ENCODE results near the gene TRAF6. TPM values are rescaled to one million over a fixed set of nuclear protein-coding genes. Genes with fewer than 3 reads are reported as not detected.
"Not testable (repeated sequence)": the region's sequence is repeated elsewhere in the genome, so short reads cannot be mapped to it uniquely, and the experiment has no call there.

Gene TRAF6, protein sequence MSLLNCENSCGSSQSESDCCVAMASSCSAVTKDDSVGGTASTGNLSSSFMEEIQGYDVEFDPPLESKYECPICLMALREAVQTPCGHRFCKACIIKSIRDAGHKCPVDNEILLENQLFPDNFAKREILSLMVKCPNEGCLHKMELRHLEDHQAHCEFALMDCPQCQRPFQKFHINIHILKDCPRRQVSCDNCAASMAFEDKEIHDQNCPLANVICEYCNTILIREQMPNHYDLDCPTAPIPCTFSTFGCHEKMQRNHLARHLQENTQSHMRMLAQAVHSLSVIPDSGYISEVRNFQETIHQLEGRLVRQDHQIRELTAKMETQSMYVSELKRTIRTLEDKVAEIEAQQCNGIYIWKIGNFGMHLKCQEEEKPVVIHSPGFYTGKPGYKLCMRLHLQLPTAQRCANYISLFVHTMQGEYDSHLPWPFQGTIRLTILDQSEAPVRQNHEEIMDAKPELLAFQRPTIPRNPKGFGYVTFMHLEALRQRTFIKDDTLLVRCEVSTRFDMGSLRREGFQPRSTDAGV
- polyA plus RNA-seq (2013, experiment 1 of 4), result 11.7 TPM
- polyA plus RNA-seq (2013, experiment 2 of 4), result 10.9 TPM
- polyA plus RNA-seq (2013, experiment 3 of 4), result 10.1 TPM
- 10.4 TPM for polyA plus RNA-seq (2013, experiment 4 of 4)

DNA sequence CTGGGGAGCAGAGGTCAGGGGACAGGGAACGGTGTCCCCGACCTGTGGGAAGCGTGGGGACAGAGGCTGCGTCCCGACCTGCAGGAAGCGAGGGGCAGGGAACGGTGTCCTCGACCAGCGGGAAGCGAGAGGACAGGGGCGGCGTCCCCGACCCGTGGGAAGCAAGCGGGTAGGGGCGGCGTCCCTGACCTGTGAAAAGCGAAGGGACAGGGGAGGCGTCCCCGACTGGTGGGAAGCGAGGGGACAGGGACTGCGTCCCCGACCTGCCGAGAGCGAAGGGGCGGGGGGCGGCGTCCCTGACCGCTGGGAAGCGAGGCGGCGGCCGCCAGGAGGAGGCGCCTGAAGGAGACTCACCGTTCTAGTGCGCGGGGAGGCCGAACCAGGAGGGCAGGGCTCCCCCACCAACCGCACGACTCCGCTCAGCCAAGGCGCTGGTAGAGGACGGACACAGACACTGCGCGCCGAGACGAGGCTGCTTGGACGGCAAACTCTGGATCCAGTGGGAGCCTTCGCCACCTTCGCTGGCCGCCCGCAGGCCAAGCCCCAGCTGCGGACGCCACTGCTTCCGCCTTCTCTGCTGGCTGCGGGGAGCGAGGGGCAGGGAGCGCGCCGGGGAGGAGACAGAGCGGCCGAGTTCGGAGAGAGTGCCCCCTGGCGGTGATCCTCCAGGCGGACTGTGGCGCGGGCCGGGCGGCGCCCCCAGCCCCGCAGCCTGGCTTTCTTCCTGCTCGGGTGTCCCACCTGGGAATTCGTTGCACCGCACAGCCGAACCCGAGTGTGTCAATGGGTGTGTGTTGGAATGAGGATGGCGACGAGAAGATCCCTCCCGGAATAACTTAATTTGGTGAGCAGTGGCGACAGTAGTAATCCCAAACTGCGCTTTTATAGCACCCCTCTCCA is at the start of gene TRAF6:
TSS of gene TRAF6 (minus strand) at position 579 of the 900 bp plus-strand sequence. CDS start 8,757 bp downstream, outside the sequence.
- peaks cover 11% of the 10 kb centered on the region for H3K27me3 ChIP-seq (ENCODE audit: control insufficient read depth, insufficient read depth, low read length, poor library complexity, severe bottlenecking)
- peak within 1 kb of the TSS; percentile 74 for H3K27ac ChIP-seq (ENCODE audit: insufficient read depth, low read depth, low read length, poor library complexity, severe bottlenecking)
- WGBS, 2 experiments, result 1% methylated on average over 81 of the region's 81 CpGs
- H3K9me3 ChIP-seq (ENCODE audit: control insufficient read depth, low read length), result no peaks in the 10 kb centered on the region
- H3K4me3 ChIP-seq (ENCODE audit: insufficient read depth, low read depth, low read length), result peak within 1 kb of the TSS; percentile 98
- H3K36me3 ChIP-seq (ENCODE audit: control insufficient read depth, insufficient read depth, low read length), result no peaks in the 10 kb centered on the region
- H3K4me1 ChIP-seq (ENCODE audit: control insufficient read depth, insufficient read depth, low read length), result peaks cover 7% of the 10 kb centered on the region

DNA sequence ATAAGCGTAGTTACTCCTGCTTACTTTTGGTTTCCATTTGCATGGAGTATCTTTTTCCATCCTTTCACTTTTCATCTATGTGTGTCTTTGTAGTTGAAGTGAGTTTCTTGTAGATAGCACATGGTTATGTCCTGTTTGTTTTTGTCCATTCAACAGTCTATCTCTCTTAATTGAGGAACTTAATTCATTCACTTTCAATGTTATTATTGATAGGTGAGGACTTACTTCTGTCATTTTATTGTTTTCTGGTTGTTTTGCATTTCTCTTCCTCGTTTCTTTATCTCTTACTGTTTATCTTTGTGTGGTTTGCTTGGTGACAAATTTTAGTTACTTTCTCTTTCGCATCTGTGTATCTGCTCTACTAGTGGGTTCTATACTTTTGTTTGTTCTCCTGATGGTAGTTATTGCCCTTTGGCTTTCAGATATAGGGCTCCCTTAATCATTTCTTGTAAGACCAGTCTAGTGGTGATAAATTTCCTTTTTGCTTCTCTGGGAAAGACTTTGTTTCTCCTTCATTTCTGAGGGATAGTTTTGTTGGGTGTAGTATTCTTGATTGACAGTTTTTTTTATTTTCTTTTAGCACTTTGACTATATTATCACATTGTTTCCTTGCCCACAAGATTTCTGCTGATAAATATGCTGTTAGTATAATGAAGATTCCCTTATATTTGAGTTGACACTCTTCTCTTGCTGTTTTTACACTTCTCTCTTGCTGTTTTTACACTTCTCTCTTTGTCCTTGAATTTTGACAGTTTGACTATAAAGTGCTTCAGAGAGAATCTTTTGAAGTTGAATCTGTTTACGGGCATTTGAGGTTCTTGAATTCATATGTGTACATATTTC is 48.7 kb upstream of the TRAF6 start:
- no peaks in the 10 kb centered on the region for H3K9me3 ChIP-seq (ENCODE audit: control insufficient read depth, low read length)
- no peaks in the 10 kb centered on the region for H3K36me3 ChIP-seq (ENCODE audit: control insufficient read depth, insufficient read depth, low read length)
- no peak overlapping the region for H3K27ac ChIP-seq (ENCODE audit: insufficient read depth, low read depth, low read length, poor library complexity, severe bottlenecking)
- no peaks in the 10 kb centered on the region for H3K4me1 ChIP-seq (ENCODE audit: control insufficient read depth, insufficient read depth, low read length)
- no peaks in the 10 kb centered on the region for H3K27me3 ChIP-seq (ENCODE audit: control insufficient read depth, insufficient read depth, low read length, poor library complexity, severe bottlenecking)
- WGBS, 2 experiments, result 72 to 91% methylated on average over 2 to 3 of the region's 4 CpGs
- H3K4me3 ChIP-seq (ENCODE audit: insufficient read depth, low read depth, low read length), result no peak overlapping the region

DNA sequence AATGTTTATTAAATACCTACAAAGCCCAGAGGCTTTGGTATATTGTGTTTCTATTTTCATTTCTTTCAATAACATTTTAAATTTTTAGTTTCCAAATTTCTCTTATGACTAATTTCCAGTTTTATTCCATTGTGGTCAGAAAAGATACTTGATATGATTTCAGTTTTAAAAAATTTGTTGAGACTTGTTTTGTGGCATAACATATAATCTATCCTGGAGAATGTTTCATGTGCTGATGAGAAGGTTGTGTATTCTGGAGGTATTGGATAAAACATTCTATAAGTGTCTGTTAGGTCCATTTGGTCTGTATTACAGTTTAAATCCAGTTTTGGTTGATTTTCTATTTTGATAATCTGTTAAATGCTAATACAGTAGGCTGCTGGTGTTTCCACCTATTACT is 47.9 kb upstream of the TRAF6 start:
- Histone ChIP-seq H3K36me3 (ENCODE audit: control insufficient read depth, insufficient read depth, low read length) (no peaks in the 10 kb centered on the region), H3K27me3 (ENCODE audit: control insufficient read depth, insufficient read depth, low read length, poor library complexity, severe bottlenecking) (no peaks in the 10 kb centered on the region), H3K4me3 (ENCODE audit: insufficient read depth, low read depth, low read length) (no peak overlapping the region), H3K4me1 (ENCODE audit: control insufficient read depth, insufficient read depth, low read length) (no peaks in the 10 kb centered on the region), H3K27ac (ENCODE audit: insufficient read depth, low read depth, low read length, poor library complexity, severe bottlenecking) (no peak overlapping the region), H3K9me3 (ENCODE audit: control insufficient read depth, low read length) (no peaks in the 10 kb centered on the region)

DNA sequence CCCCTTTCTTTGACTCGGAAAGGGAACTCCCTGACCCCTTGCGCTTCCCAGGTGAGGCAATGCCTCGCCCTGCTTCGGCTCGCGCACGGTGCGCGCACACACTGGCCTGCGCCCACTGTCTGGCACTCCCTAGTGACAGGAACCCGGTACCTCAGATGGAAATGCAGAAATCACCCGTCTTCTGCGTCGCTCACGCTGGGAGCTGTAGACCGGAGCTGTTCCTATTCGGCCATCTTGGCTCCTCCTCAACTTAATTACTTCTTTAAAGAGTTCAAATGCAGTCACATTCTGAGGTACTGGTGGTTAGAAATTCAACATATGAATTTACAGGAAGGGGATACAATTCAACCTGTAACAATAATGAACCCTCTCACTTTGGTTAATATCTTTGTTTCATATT is 47.3 kb upstream of the TRAF6 start:
- H3K4me1 ChIP-seq (ENCODE audit: control insufficient read depth, insufficient read depth, low read length); H3K4me3 ChIP-seq (ENCODE audit: insufficient read depth, low read depth, low read length); H3K27me3 ChIP-seq (ENCODE audit: control insufficient read depth, insufficient read depth, low read length, poor library complexity, severe bottlenecking); H3K27ac ChIP-seq (ENCODE audit: insufficient read depth, low read depth, low read length, poor library complexity, severe bottlenecking); H3K36me3 ChIP-seq (ENCODE audit: control insufficient read depth, insufficient read depth, low read length); H3K9me3 ChIP-seq (ENCODE audit: control insufficient read depth, low read length): not testable (repeated sequence)
- 93 to 98% methylated on average over 17 of the region's 17 CpGs for WGBS, 2 experiments

DNA sequence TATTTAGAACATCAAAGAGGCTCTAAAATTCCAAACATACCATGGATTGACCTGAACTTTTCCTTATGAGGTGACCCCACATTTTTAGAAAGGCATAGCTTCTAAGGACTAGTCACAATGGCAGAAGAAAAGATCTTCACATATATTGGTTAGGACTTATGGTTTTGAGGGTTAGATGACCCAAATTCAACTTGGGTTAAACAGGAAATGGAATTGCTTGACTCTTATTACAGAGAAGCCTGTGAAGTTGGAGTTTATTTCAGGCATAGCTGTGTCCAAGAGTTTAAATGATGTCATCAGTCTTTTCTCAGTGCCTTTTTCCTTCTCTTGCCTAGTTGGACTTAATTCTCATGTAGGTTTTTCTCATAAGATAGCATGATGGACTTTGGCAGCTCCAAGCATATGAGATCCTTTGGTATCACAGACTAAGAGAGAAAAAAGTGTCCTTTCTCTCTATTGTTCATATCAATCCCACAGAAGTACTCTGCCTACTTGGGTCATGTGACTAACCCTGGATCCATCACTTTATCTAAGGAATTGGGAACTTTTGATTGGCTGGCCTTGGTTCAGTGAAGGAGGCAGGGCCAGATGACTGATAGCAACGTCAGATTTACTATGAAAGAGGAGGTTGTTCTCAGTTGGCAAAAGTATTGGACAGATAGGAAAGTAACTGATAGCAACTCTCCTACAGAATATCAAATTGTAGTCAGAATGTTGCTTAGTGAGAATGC is 40.5 kb upstream of the TRAF6 start:
- H3K36me3 ChIP-seq (ENCODE audit: control insufficient read depth, insufficient read depth, low read length), result no peaks in the 10 kb centered on the region
- H3K4me3 ChIP-seq (ENCODE audit: insufficient read depth, low read depth, low read length), result no peak overlapping the region
- 85 to 100% methylated on average over 1 of the region's 1 CpG for WGBS, 2 experiments
- peaks cover 2% of the 10 kb centered on the region for H3K9me3 ChIP-seq (ENCODE audit: control insufficient read depth, low read length)
- H3K4me1 ChIP-seq (ENCODE audit: control insufficient read depth, insufficient read depth, low read length), result no peaks in the 10 kb centered on the region
- no peaks in the 10 kb centered on the region for H3K27me3 ChIP-seq (ENCODE audit: control insufficient read depth, insufficient read depth, low read length, poor library complexity, severe bottlenecking)
- H3K27ac ChIP-seq (ENCODE audit: insufficient read depth, low read depth, low read length, poor library complexity, severe bottlenecking), result no peak overlapping the region

DNA sequence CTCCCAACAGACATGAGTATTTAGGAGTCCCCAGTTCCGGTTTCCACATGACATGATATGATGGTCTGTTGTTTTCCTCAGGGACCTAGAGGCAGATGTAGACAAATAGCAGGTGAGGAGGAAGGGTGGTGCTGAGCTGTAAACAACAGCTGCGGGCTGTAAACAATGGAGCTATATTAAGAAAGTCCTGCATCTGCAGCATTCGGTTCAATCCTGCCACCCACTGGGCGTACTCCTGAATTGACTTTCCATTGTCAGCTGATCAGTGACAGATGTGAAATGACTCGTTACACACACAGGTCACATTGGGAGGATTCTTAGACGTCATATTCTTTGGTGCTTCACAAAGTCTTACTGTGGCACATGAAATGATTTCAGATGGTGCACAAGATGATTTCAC is 30.9 kb upstream of the TRAF6 start:
- no peaks in the 10 kb centered on the region for H3K9me3 ChIP-seq (ENCODE audit: control insufficient read depth, low read length)
- H3K36me3 ChIP-seq (ENCODE audit: control insufficient read depth, insufficient read depth, low read length), result no peaks in the 10 kb centered on the region
- no peaks in the 10 kb centered on the region for H3K27me3 ChIP-seq (ENCODE audit: control insufficient read depth, insufficient read depth, low read length, poor library complexity, severe bottlenecking)
- no peak overlapping the region for H3K4me3 ChIP-seq (ENCODE audit: insufficient read depth, low read depth, low read length)
- H3K4me1 ChIP-seq (ENCODE audit: control insufficient read depth, insufficient read depth, low read length), result no peaks in the 10 kb centered on the region
- H3K27ac ChIP-seq (ENCODE audit: insufficient read depth, low read depth, low read length, poor library complexity, severe bottlenecking), result no peak overlapping the region
- WGBS, 2 experiments, result 55 to 57% methylated on average over 6 of the region's 6 CpGs

DNA sequence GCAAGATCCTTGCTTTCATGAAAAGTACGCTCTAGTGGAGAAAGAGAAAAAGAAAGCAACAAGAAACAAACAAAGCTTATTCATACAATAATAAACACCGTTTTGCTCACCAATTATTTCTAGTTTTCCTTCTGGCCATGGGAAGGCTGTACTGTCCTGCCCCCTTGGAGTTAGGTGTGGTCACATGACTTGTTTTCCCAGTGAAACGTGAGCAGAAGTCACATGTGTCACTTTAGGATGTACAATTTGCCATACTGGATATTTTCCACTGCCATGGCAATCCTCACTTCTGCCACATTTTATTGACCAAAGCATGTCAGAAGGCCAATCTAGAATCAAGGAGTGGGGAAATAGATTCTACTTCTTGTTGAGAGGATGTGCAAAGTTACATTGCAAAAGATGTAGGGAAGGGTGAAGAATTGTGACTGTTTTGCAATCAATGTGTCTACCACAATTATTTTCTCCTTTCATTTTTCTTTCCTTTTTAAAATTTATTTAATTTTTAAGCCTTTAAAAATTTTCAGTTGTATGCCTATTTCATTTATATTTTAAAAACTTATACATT is 24.3 kb upstream of the TRAF6 start:
- Histone ChIP-seq H3K36me3 (ENCODE audit: control insufficient read depth, insufficient read depth, low read length) (no peaks in the 10 kb centered on the region), H3K4me1 (ENCODE audit: control insufficient read depth, insufficient read depth, low read length) (no peaks in the 10 kb centered on the region), H3K27me3 (ENCODE audit: control insufficient read depth, insufficient read depth, low read length, poor library complexity, severe bottlenecking) (no peaks in the 10 kb centered on the region), H3K27ac (ENCODE audit: insufficient read depth, low read depth, low read length, poor library complexity, severe bottlenecking) (no peak overlapping the region), H3K9me3 (ENCODE audit: control insufficient read depth, low read length) (no peaks in the 10 kb centered on the region), H3K4me3 (ENCODE audit: insufficient read depth, low read depth, low read length) (no peak overlapping the region)
- WGBS, 2 experiments, result 81 to 89% methylated on average over 3 of the region's 3 CpGs

DNA sequence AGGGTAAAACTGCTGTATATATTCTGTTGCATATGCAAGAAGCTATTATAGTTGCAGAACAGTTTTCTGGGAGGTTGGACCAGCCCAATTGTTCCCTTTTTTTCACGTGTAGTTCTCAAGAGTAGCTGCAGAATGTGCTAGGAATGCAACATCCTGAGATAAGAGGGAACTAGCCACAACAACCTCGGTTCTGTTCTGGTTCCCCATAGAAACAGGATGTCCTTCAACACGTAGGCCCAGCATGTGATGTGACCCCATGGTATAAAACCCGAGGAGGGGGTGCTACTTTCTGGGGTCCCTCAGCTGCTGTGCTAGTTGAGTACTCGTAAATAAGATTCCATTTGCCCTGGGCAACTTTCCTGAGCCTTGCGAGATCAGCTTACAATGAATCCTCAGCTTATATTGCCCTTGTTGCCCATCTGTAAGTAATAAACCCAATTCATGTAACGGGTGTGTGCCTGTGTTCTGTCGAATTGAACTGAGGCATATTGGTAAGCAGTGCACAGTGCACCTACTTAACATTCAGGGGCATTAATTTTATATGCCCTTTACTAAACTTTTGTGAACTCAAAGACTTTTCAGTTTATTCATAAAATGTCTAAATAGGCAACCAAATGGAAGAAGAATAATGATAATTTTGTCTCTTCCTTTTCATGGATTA is 23.0 kb upstream of the TRAF6 start:
- H3K4me1 ChIP-seq (ENCODE audit: control insufficient read depth, insufficient read depth, low read length), result no peaks in the 10 kb centered on the region
- 74% methylated on average over 8 of the region's 8 CpGs for WGBS, 2 experiments
- H3K27me3 ChIP-seq (ENCODE audit: control insufficient read depth, insufficient read depth, low read length, poor library complexity, severe bottlenecking), result no peaks in the 10 kb centered on the region
- no peak overlapping the region for H3K4me3 ChIP-seq (ENCODE audit: insufficient read depth, low read depth, low read length)
- H3K9me3 ChIP-seq (ENCODE audit: control insufficient read depth, low read length), result no peaks in the 10 kb centered on the region
- no peak overlapping the region for H3K27ac ChIP-seq (ENCODE audit: insufficient read depth, low read depth, low read length, poor library complexity, severe bottlenecking)
- no peaks in the 10 kb centered on the region for H3K36me3 ChIP-seq (ENCODE audit: control insufficient read depth, insufficient read depth, low read length)

DNA sequence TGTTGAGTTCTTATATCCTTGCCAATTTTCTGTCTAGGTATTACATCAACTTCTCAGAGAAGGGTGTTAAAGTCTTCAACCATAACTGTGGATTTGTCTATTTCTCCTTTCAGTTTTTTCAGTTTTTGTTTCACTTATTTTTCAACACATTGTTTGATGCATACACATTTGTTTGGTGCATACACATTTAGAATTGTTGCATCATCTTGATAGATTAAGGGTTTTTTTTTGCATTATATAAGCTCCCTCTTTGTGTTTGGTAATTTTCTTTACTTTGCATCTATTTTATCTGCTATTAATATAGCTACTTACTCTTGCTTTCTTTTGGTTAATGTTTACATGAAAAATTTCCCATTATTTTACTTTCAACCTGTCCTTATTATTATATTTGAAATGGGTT is 20.8 kb upstream of the TRAF6 start:
- H3K27ac ChIP-seq (ENCODE audit: insufficient read depth, low read depth, low read length, poor library complexity, severe bottlenecking), result no peak overlapping the region
- no peaks in the 10 kb centered on the region for H3K27me3 ChIP-seq (ENCODE audit: control insufficient read depth, insufficient read depth, low read length, poor library complexity, severe bottlenecking)
- H3K4me1 ChIP-seq (ENCODE audit: control insufficient read depth, insufficient read depth, low read length), result no peaks in the 10 kb centered on the region
- H3K36me3 ChIP-seq (ENCODE audit: control insufficient read depth, insufficient read depth, low read length), result no peaks in the 10 kb centered on the region
- no peak overlapping the region for H3K4me3 ChIP-seq (ENCODE audit: insufficient read depth, low read depth, low read length)
- H3K9me3 ChIP-seq (ENCODE audit: control insufficient read depth, low read length), result no peaks in the 10 kb centered on the region

All from ectodermal cell (in vitro differentiated cells).